Measurements from ENCODE around the gene LENG1.
"Not testable (repeated sequence)": the region's sequence is repeated elsewhere in the genome, so short reads cannot be mapped to it uniquely, and the experiment has no call there.

Gene LENG1

DNA sequence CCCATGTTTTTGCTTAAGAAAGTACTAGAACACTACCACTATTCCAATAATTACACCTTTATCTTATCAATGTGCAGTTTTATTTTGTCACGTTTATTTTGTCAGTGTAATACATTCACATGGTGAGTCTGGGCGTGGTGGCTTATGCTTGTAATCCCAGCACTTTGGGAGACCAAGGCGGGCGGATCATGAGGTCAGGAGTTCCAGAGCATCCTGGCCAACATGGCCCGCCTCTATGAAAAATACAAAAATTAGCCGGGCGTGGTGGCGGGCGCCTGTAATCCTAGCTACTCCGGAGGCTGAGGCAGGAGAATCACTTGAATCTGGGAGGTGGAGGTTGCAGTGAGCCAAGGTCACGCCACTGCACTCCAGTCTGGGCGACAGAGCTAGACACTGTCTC is 34.9 kb upstream of the LENG1 start:
- H3K36me3 Mint-ChIP-seq (ENCODE audit: low read depth) = peaks cover 19% of the 10 kb centered on the region
- H3K4me3 Mint-ChIP-seq; H3K9me3 Mint-ChIP-seq; H3K27me3 Mint-ChIP-seq (ENCODE audit: low read depth); H3K27ac Mint-ChIP-seq: not testable (repeated sequence)
- H3K4me1 Mint-ChIP-seq (ENCODE audit: low read depth) = peaks cover 22% of the 10 kb centered on the region

DNA sequence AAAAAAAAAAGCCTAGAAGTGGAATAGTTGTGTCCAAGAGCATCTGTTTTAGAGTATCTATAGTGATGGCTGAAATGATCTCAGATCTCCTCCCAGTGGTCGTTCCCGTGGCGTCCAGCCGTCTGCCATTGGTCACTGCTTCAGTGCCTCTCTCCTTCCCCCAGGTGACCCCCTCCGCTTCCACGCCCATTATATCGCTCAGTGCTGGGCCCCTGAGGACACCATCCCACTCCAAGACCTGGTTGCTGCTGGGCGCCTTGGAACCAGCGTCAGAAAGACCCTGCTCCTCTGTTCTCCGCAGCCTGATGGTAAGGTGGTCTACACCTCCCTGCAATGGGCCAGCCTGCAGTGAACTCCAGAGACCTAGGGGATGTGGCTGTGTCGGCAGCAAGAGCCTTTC is 33.5 kb upstream of the LENG1 start:
- no peaks in the 10 kb centered on the region for H3K9me3 Mint-ChIP-seq
- H3K4me1 Mint-ChIP-seq (ENCODE audit: low read depth) = peaks cover 26% of the 10 kb centered on the region
- peak overlapping the region; percentile 68 for H3K4me3 Mint-ChIP-seq
- no peaks in the 10 kb centered on the region for H3K27me3 Mint-ChIP-seq (ENCODE audit: low read depth)
- no peak overlapping the region for H3K27ac Mint-ChIP-seq
- H3K36me3 Mint-ChIP-seq (ENCODE audit: low read depth) = peaks cover 18% of the 10 kb centered on the region

DNA sequence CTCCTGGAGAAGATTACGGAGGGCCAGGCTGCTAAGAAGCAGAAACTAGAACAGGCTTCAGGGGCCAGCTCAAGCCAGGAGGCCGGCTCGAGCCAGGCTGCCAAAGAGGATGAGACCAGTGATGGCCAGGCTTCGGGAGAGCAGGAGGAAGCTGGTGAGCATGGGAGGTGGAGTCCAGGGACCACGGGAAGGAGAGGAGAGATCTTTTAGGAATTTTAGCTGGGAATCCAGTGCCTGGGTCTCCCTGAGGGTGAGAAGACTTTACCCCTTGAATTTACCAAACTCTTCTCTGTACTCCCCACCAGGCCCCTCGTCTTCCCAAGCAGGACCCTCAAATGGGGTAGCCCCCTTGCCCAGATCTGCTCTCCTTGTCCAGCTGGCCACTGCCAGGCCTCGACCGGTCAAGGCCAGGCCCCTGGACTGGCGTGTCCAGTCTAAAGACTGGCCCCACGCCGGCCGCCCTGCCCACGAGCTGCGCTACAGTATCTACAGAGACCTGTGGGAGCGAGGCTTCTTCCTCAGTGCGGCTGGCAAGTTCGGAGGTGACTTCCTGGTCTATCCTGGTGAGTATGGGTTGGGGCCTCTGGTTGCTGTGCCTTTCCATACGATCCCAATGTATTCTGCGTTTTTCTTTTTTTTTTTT is 32.4 kb upstream of the LENG1 start:
- Mint-ChIP-seq H3K36me3 (ENCODE audit: low read depth) (peaks cover 21% of the 10 kb centered on the region), H3K4me3 (peak overlapping the region; percentile 79), H3K9me3 (no peaks in the 10 kb centered on the region), H3K27me3 (ENCODE audit: low read depth) (no peaks in the 10 kb centered on the region), H3K4me1 (ENCODE audit: low read depth) (peaks cover 34% of the 10 kb centered on the region), H3K27ac (peak overlapping the region; percentile 63)

DNA sequence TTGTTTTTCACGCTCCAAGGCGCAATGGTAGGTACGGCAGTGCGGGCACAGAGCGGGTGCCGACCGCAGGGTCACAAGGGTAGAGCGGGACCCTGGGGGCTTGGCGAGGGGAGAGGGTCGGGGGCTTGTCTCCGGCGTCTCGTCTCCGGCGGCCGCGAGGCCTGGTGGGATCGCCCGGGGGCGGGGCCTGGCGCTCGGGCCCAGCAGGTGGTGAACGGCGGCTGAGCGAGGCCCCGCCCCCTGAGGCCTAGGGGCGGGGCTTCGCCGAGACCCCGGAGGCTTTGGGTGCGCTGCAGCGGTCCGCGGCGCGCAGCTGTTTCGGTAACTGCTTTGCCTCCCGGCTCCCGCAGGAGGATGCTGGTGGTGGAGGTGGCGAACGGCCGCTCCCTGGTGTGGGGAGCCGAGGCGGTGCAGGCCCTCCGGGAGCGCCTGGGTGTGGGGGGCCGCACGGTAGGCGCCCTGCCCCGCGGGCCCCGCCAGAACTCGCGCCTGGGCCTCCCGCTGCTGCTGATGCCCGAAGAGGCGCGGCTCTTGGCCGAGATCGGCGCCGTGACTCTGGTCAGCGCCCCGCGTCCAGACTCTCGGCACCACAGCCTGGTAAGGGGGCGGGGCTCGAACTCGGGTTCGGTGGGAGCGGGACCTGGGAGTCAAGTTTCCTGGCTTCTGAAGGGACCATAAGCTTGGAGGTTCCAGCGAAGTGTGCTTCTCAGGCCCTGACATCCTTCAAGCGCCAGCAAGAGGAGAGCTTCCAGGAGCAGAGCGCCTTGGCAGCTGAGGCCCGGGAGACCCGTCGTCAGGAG is 31.7 kb upstream of the LENG1 start, which contains the start of gene TSEN34:
Gene TSEN34 (plus strand): TSS at position 298 of the 800 bp plus-strand sequence. CDS start 57 bp downstream, at position 355.
- Mint-ChIP-seq H3K4me3 (peak within 1 kb of the TSS; percentile 90), H3K9me3 (no peaks in the 10 kb centered on the region), H3K4me1 (ENCODE audit: low read depth) (peaks cover 34% of the 10 kb centered on the region), H3K27me3 (ENCODE audit: low read depth) (no peaks in the 10 kb centered on the region), H3K27ac (peak within 1 kb of the TSS; percentile 99), H3K36me3 (ENCODE audit: low read depth) (peaks cover 23% of the 10 kb centered on the region)

DNA sequence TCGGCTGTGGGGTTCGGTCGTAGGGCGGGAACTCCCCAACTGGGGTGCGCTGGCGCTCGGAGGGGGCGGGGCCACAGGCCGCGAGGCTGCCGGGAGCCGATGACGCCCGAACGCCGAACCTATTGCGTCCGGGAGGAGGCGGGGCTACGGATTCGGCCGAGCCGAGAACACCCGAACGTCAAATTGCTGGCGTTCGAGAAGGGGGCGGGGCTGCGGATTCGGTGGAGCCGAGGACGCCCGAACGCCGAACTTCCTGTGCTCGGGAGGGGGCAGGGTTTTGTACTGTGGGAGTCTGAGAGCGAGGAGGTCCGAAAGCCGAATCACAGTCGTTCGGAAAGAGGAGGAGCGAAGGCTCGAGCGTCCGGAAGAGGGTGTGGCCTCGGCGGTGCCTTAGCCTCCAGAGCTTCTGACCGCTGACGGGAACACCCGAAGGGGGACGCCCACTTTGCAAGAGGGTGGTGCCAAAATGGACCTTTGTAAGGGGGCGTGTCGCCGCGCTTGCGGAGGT is 31.0 kb upstream of the LENG1 start:
- no peaks in the 10 kb centered on the region for H3K27me3 Mint-ChIP-seq (ENCODE audit: low read depth)
- H3K9me3 Mint-ChIP-seq = no peaks in the 10 kb centered on the region
- peaks cover 22% of the 10 kb centered on the region for H3K36me3 Mint-ChIP-seq (ENCODE audit: low read depth)
- H3K4me3 Mint-ChIP-seq = peak overlapping the region; percentile 90
- peak overlapping the region; percentile 99 for H3K27ac Mint-ChIP-seq
- H3K4me1 Mint-ChIP-seq (ENCODE audit: low read depth) = peaks cover 34% of the 10 kb centered on the region

DNA sequence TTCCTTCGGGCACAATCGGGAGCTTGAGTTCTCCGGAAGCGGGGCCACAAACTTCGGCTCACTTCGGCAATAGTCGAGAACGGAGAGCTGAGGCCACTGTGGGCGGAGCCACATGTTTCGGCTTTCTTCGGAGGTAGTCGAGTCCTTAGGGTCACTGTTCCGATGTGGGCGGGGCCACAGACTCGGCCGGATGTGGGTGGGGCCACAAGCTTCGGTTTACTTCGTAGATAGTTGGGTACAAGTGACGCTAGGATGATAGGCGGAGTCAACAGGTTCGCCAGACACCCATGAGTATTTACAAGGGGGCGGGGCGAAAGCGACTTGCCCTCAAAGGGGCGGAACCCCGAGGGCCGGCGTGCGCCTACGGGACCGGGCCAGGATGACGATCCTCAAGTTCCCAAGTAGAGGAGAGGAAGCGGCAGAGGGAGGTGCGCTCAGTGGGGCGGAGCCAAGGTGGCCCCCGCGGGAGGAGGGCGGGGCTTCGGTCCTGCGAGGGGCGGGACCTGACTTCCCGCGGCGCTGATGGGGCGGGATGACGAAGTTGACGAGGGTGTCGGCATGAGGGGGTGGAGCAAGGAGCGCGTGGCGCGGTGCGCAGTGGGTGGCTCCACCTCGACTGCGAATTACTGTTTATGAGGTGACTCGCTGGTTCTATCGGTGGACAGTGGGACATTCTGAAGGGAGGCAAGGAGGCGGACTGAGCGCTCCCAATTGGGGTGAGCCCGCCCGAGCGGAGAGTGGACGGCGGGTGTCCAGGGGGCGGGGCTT is 30.4 kb upstream of the LENG1 start:
- H3K4me1 Mint-ChIP-seq (ENCODE audit: low read depth) = peaks cover 34% of the 10 kb centered on the region
- no peaks in the 10 kb centered on the region for H3K27me3 Mint-ChIP-seq (ENCODE audit: low read depth)
- peaks cover 19% of the 10 kb centered on the region for H3K36me3 Mint-ChIP-seq (ENCODE audit: low read depth)
- peak overlapping the region; percentile 99 for H3K27ac Mint-ChIP-seq
- no peaks in the 10 kb centered on the region for H3K9me3 Mint-ChIP-seq
- peak overlapping the region; percentile 90 for H3K4me3 Mint-ChIP-seq

DNA sequence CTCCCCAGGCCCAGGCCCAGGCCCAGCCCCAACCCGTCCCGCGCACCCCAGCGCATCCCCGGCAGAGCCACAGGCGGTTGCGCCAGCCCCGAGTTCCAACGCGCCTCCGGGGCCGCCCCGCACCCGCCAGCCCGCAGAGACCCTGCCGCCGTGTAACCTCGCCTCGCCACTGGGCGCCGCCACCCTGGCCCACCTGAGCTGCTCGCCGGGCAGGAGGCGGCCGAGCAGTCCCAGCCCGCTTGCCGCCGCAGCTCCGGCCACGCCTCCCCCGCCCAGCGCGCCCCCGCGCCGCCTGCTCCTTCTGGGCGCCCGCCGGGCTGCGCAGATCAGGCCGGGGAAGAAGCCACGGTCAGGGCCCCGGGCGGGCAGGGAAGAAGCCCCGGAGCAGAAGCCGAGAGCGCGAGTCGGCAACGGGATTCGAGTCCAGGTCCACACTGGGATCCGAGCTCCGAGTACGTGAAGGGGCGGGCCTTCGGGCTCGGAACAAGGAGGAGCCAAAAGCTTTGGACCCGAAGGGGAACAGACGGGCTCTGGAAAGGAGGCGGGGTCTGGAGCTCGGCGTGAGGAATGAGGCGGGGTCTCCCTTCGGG is 29.7 kb upstream of the LENG1 start, which contains the start of gene MBOAT7:
Gene MBOAT7 (minus strand): TSS at position 436 of the 590 bp plus-strand sequence. CDS start 1,072 bp downstream, outside the sequence.
- peaks cover 32% of the 10 kb centered on the region for H3K4me1 Mint-ChIP-seq (ENCODE audit: low read depth)
- no peaks in the 10 kb centered on the region for H3K27me3 Mint-ChIP-seq (ENCODE audit: low read depth)
- H3K27ac Mint-ChIP-seq = peak within 1 kb of the TSS; percentile 99
- no peaks in the 10 kb centered on the region for H3K9me3 Mint-ChIP-seq
- peaks cover 19% of the 10 kb centered on the region for H3K36me3 Mint-ChIP-seq (ENCODE audit: low read depth)
- H3K4me3 Mint-ChIP-seq = peak within 1 kb of the TSS; percentile 90

DNA sequence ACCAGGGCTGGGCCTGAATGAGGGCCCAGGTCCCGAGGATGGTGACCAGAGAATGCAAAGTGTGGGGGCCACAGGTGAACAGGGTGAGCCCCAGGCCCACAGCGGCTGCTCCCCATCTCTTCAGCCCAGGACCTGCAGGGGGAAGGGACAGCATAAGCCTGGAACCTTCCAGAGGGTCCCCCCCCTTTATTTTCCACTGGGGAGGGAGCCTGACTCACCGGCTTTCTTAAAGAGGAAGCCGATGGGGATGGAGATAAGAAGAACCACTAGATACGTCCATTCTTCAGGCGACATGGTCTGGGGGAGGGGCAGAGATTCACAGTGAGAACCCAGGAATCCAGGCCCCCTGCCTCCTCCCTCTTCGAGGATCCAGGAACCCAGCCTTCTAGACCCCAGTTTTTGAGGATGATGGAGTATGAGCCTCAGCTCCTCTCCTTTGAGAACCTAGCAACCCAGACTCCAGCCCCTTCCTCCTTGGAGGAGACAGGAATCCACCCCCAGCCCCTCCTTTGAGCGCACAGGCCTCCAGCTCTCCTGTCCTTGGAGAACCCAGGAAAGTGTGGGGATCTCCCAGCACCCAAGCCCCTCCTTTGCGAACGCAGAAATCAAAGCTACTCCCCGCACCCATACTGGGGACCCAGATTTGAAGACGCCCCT is 28.8 kb upstream of the LENG1 start:
- H3K27me3 Mint-ChIP-seq (ENCODE audit: low read depth) = no peaks in the 10 kb centered on the region
- peaks cover 17% of the 10 kb centered on the region for H3K36me3 Mint-ChIP-seq (ENCODE audit: low read depth)
- no peaks in the 10 kb centered on the region for H3K9me3 Mint-ChIP-seq
- peak overlapping the region; percentile 87 for H3K4me3 Mint-ChIP-seq
- peaks cover 32% of the 10 kb centered on the region for H3K4me1 Mint-ChIP-seq (ENCODE audit: low read depth)
- H3K27ac Mint-ChIP-seq = peak overlapping the region; percentile 88

DNA sequence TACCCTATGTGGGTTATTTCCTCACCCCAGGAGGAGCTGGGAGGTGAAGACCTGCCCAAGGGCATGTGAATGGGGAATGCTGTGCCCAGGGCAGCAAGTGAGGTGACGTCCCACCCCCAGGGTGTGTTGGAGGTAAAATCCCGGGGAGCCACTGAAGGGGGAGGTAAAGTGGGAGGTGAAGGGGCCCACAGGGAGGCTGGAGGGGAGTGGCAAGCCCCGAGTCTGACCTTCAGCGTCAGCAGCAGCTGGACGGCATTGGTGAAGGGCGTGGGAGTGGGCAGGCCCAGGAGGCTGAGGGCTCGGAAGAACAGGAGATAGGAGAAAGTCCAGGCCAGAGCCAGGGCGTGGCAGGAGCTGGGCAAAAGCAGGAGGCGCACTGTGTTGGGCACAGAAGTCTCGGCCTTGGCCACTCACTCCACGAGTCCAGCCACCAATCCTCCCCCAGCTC is 27.4 kb upstream of the LENG1 start:
- Mint-ChIP-seq H3K4me1 (ENCODE audit: low read depth) (peaks cover 23% of the 10 kb centered on the region), H3K4me3 (peak overlapping the region; percentile 87), H3K9me3 (no peaks in the 10 kb centered on the region), H3K27me3 (ENCODE audit: low read depth) (no peaks in the 10 kb centered on the region), H3K27ac (peak overlapping the region; percentile 50), H3K36me3 (ENCODE audit: low read depth) (peaks cover 14% of the 10 kb centered on the region)

DNA sequence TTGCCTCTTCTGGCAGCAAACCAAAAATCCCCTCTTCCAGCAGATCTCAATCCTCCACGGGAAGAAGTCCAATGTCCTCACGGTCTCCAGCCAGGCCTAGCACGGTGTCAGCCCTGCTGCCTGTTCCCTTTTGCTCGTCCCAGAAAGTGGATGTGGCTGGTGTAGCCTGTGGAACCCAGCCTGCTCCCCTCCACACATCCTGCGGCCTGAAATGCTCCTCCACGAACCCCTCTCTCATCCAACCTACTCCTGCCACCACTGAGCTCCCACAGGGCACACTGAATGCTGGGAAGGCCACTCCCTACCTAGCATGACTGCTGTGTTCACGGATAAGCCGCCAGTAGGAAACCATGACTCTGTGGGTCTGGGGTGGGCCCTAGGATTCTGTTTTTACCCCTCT is 26.8 kb upstream of the LENG1 start:
- H3K9me3 Mint-ChIP-seq = no peaks in the 10 kb centered on the region
- peaks cover 12% of the 10 kb centered on the region for H3K36me3 Mint-ChIP-seq (ENCODE audit: low read depth)
- peaks cover 20% of the 10 kb centered on the region for H3K4me1 Mint-ChIP-seq (ENCODE audit: low read depth)
- no peak overlapping the region for H3K4me3 Mint-ChIP-seq
- H3K27me3 Mint-ChIP-seq (ENCODE audit: low read depth) = no peaks in the 10 kb centered on the region
- H3K27ac Mint-ChIP-seq = no peak overlapping the region

DNA sequence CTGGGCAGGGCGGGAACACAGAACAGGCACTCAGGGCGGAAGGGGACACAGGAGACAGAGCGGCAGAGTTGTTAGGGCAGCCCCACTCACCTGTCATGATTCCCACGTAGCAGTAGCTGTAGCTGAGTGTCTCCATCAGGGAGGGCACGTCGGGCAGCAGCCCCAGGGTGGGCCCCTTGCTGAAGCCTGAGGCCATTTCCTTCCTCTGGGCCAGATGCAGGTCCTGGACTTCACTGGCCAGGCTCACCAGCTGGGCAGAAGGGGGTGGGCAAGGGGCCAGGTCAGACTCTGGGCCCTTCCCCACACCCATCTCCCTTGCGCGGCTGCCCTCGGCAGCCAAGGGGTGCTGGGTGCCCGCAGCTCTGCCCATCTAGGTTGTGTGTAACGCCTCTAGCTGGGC is 23.9 kb upstream of the LENG1 start:
- peaks cover 14% of the 10 kb centered on the region for H3K36me3 Mint-ChIP-seq (ENCODE audit: low read depth)
- H3K4me3 Mint-ChIP-seq = no peak overlapping the region
- H3K9me3 Mint-ChIP-seq = no peaks in the 10 kb centered on the region
- no peak overlapping the region for H3K27ac Mint-ChIP-seq
- peaks cover 14% of the 10 kb centered on the region for H3K4me1 Mint-ChIP-seq (ENCODE audit: low read depth)
- H3K27me3 Mint-ChIP-seq (ENCODE audit: low read depth) = no peaks in the 10 kb centered on the region

DNA sequence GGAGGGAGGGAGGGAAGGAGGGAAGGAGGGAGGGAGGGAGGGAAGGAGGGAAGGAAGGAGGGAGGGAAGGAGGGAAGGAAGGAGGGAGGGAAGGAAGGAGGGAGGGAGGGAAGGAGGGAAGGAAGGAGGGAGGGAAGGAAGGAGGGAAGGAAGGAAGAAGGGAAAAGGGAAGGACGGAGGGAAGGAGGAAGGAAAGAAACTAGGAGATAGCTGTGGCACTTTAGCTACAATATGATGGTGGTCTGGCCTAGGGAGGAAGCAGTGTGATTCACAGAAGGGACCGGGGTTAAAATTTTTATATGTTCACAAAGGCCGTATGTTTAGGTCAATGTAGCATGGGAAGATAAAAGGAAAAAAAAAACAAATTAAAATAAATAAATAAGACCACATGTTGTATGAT is 22.4 kb upstream of the LENG1 start:
- H3K9me3 Mint-ChIP-seq = not testable (repeated sequence)
- H3K36me3 Mint-ChIP-seq (ENCODE audit: low read depth) = peaks cover 15% of the 10 kb centered on the region

DNA sequence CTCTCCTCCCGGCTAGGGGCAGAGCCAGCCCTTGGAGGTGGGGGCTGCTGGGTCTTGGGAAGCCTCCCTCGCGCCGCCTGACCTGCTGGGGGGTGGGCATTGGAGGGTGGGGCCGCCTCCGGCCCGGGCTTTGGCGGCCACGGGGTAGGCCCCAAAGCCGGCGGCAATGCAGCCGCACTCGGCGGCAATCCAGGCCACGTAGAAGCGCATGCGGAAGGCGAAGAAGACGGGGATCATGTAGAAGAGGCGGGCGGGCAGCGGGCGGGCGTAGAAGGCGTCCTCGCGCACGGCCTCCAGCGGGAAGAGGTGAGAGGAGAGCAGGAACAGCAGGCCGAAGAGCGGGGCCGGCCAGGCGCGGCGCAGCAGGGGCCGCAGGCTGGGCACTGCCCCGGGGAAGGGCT is 21.2 kb upstream of the LENG1 start:
- no peaks in the 10 kb centered on the region for H3K27me3 Mint-ChIP-seq (ENCODE audit: low read depth)
- H3K4me1 Mint-ChIP-seq (ENCODE audit: low read depth) = peaks cover 1% of the 10 kb centered on the region
- H3K9me3 Mint-ChIP-seq = no peaks in the 10 kb centered on the region
- H3K4me3 Mint-ChIP-seq = no peak overlapping the region
- H3K36me3 Mint-ChIP-seq (ENCODE audit: low read depth) = peaks cover 15% of the 10 kb centered on the region
- no peak overlapping the region for H3K27ac Mint-ChIP-seq

More for the DNA sequence above, 22.4 kb upstream of the LENG1 start:
- not testable (repeated sequence) for H3K4me3 Mint-ChIP-seq; H3K27me3 Mint-ChIP-seq (ENCODE audit: low read depth); H3K27ac Mint-ChIP-seq; H3K4me1 Mint-ChIP-seq (ENCODE audit: low read depth)
